ENCODE data around the gene SLC25A42.

SLC25A42 gene

DNA sequence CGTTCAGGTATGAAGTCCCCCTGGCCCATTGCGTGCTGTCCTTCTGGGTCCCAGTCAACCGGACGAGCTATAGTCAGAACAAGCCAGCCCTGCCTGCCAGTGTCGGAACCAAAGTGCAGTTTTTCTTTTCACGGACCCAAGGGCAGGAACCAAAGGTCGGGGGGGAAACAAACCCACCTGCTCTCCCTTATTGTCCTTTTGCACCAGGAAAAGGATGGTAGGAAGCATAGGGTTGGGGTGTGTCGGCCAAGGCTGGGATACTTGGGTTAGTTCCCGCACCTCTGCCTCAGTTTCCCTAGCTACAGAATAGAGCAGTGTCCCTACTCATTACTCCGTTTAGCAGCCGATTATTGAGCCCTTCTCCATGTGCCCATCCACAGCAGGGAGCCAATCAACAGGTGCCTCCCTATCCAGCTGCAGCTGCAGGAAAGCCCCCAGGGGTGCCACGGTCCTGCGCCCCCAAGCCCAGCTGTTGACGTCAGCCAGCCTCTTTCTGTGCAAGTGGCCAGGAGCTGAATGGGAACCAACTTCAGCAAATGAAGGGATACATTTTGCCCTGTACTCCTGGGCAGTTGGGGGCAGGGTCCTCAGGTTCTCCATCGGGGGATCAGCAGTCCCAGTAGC lies 9.4 kb upstream of the SLC25A42 start:
- no peak overlapping the region for H2BK5ac ChIP-seq (ENCODE audit: low read depth, low read length, poor library complexity)
- H3K4me2 ChIP-seq (ENCODE audit: low read length): no peak overlapping the region
- peaks cover 56 to 69% of the 10 kb centered on the region in 2 experiments for H3K36me3 ChIP-seq (ENCODE audit: control insufficient read depth in 1 of 2, insufficient read depth in 2 of 2, low read length in 2 of 2)
- peaks cover 3% of the 10 kb centered on the region for H3K9me3 ChIP-seq (ENCODE audit: insufficient read depth, low read depth, low read length)
- H3K14ac ChIP-seq (ENCODE audit: low read length): no peak overlapping the region
- no peaks in the 10 kb centered on the region for H3K79me2 ChIP-seq (ENCODE audit: control insufficient read depth, insufficient read depth, low read length, poor library complexity)
- no peaks in the 10 kb centered on the region for H3K27me3 ChIP-seq (ENCODE audit: insufficient read depth, low read length)
- H3K79me1 ChIP-seq (ENCODE audit: low read length): no peaks in the 10 kb centered on the region
- WGBS (ENCODE audit: extremely low coverage, insufficient coverage, insufficient read length): no CpG with 5 or more reads among the region's 15 CpGs
- no peak overlapping the region for H4K91ac ChIP-seq (ENCODE audit: low read depth, low read length)
- H3K18ac ChIP-seq (ENCODE audit: low read length): no peak overlapping the region
- H3K23ac ChIP-seq (ENCODE audit: low read length): no peak overlapping the region
- no peak overlapping the region for H3K9ac ChIP-seq (ENCODE audit: low read length)
- H2BK120ac ChIP-seq (ENCODE audit: insufficient read depth, low read length, poor library complexity): no peak overlapping the region
- no peak for DNase-seq
- H2AK5ac ChIP-seq (ENCODE audit: low read length): no peak overlapping the region
- no peaks in the 10 kb centered on the region for H3K4me1 ChIP-seq (ENCODE audit: control insufficient read depth in 1 of 2, insufficient read depth in 2 of 2, low read length in 2 of 2)
- no peak overlapping the region for H2BK12ac ChIP-seq (ENCODE audit: low read length)
- H3K27ac ChIP-seq (ENCODE audit: low read depth, low read length): no peak overlapping the region
- no peak overlapping the region for H4K12ac ChIP-seq (ENCODE audit: low read depth, low read length)
- H3K4me3 ChIP-seq (ENCODE audit: low read depth, low read length): no peak overlapping the region
- H3K4ac ChIP-seq (ENCODE audit: low read depth, low read length): no peak overlapping the region
- H2AFZ ChIP-seq (ENCODE audit: insufficient read depth, low read length, poor library complexity): no peak overlapping the region
- H4K8ac ChIP-seq (ENCODE audit: low read depth, low read length): no peak overlapping the region

DNA sequence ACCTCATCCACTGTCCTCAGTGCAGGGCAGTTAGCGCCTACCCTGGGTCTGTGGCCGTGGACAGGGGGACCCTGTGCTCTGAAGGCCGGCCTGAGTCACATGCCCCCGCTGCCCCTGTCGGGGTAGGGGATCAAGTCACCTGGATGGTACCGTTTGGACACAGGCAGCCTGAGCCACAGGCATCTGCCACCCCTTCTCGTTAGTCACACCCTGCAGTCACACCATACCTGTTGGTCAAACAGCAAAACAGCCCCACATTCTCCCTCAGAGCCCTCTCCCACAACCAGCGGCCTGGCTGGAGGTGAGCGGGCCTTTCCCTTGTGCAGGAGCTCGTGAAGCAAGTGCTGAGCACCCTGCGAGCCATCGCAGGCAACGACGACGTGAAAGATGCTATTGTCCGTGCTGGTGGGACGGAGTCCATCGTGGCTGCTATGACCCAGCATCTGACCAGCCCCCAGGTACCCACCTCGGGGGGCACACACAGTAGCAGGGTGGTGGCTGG lies 8.8 kb upstream of the SLC25A42 start:
- Histone ChIP-seq H3K14ac (ENCODE audit: low read length) (no peak overlapping the region), H3K4me1 (ENCODE audit: control insufficient read depth in 1 of 2, insufficient read depth in 2 of 2, low read length in 2 of 2) (no peaks in the 10 kb centered on the region), H4K8ac (ENCODE audit: low read depth, low read length) (no peak overlapping the region), H3K4me2 (ENCODE audit: low read length) (no peak overlapping the region), H3K9me3 (ENCODE audit: insufficient read depth, low read depth, low read length) (peaks cover 4% of the 10 kb centered on the region), H2BK5ac (ENCODE audit: low read depth, low read length, poor library complexity) (no peak overlapping the region), H4K12ac (ENCODE audit: low read depth, low read length) (no peak overlapping the region), H3K27ac (ENCODE audit: low read depth, low read length) (no peak overlapping the region), H3K23ac (ENCODE audit: low read length) (no peak overlapping the region), H3K9ac (ENCODE audit: low read length) (no peak overlapping the region), H3K79me2 (ENCODE audit: control insufficient read depth, insufficient read depth, low read length, poor library complexity) (no peaks in the 10 kb centered on the region), H2BK120ac (ENCODE audit: insufficient read depth, low read length, poor library complexity) (no peak overlapping the region), H3K36me3 (ENCODE audit: control insufficient read depth in 1 of 2, insufficient read depth in 2 of 2, low read length in 2 of 2) (peaks cover 58 to 70% of the 10 kb centered on the region in 2 experiments), H3K4ac (ENCODE audit: low read depth, low read length) (no peak overlapping the region), H2BK12ac (ENCODE audit: low read length) (no peak overlapping the region), H2AK5ac (ENCODE audit: low read length) (no peak overlapping the region), H2AFZ (ENCODE audit: insufficient read depth, low read length, poor library complexity) (no peak overlapping the region), H3K79me1 (ENCODE audit: low read length) (no peaks in the 10 kb centered on the region), H3K4me3 (ENCODE audit: low read depth, low read length) (no peak overlapping the region), H4K91ac (ENCODE audit: low read depth, low read length) (no peak overlapping the region), H3K18ac (ENCODE audit: low read length) (no peak overlapping the region), H3K27me3 (ENCODE audit: insufficient read depth, low read length) (no peaks in the 10 kb centered on the region)
- WGBS (ENCODE audit: extremely low coverage, insufficient coverage, insufficient read length): no CpG with 5 or more reads among the region's 19 CpGs
- no peak for DNase-seq

DNA sequence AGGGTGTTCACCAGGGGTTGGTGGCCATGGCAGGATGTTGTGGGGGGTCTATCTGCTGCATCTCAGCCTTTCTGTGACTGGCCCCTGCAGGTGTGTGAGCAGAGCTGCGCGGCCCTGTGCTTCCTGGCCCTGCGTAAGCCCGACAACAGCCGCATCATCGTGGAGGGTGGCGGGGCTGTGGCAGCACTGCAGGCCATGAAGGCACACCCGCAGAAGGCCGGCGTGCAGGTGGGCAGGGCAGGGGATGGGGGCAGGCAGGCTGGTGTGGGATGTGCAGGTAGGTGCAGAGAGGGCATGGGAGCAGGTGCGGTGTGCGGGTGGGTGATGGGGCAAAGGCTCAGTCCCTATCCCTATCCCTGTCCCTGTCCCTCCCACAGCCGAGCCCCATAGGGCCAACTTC lies 8.1 kb upstream of the SLC25A42 start:
- Histone ChIP-seq H3K4me2 (ENCODE audit: low read length) (no peak overlapping the region), H4K91ac (ENCODE audit: low read depth, low read length) (no peak overlapping the region), H4K8ac (ENCODE audit: low read depth, low read length) (no peak overlapping the region), H2AK5ac (ENCODE audit: low read length) (no peak overlapping the region), H3K4me1 (ENCODE audit: control insufficient read depth in 1 of 2, insufficient read depth in 2 of 2, low read length in 2 of 2) (no peaks in the 10 kb centered on the region), H3K79me2 (ENCODE audit: control insufficient read depth, insufficient read depth, low read length, poor library complexity) (no peaks in the 10 kb centered on the region), H3K14ac (ENCODE audit: low read length) (no peak overlapping the region), H3K4me3 (ENCODE audit: low read depth, low read length) (no peak overlapping the region), H2BK5ac (ENCODE audit: low read depth, low read length, poor library complexity) (no peak overlapping the region), H2AFZ (ENCODE audit: insufficient read depth, low read length, poor library complexity) (no peak overlapping the region), H3K18ac (ENCODE audit: low read length) (no peak overlapping the region), H3K36me3 (ENCODE audit: control insufficient read depth in 1 of 2, insufficient read depth in 2 of 2, low read length in 2 of 2) (peaks cover 59 to 67% of the 10 kb centered on the region in 2 experiments), H4K12ac (ENCODE audit: low read depth, low read length) (no peak overlapping the region), H2BK120ac (ENCODE audit: insufficient read depth, low read length, poor library complexity) (no peak overlapping the region), H3K23ac (ENCODE audit: low read length) (no peak overlapping the region), H3K27me3 (ENCODE audit: insufficient read depth, low read length) (no peaks in the 10 kb centered on the region), H3K9me3 (ENCODE audit: insufficient read depth, low read depth, low read length) (peaks cover 4% of the 10 kb centered on the region), H3K9ac (ENCODE audit: low read length) (no peak overlapping the region), H3K27ac (ENCODE audit: low read depth, low read length) (no peak overlapping the region), H3K4ac (ENCODE audit: low read depth, low read length) (no peak overlapping the region), H3K79me1 (ENCODE audit: low read length) (no peaks in the 10 kb centered on the region), H2BK12ac (ENCODE audit: low read length) (no peak overlapping the region)
- no CpG with 5 or more reads among the region's 13 CpGs for WGBS (ENCODE audit: extremely low coverage, insufficient coverage, insufficient read length)
- DNase-seq: no peak

DNA sequence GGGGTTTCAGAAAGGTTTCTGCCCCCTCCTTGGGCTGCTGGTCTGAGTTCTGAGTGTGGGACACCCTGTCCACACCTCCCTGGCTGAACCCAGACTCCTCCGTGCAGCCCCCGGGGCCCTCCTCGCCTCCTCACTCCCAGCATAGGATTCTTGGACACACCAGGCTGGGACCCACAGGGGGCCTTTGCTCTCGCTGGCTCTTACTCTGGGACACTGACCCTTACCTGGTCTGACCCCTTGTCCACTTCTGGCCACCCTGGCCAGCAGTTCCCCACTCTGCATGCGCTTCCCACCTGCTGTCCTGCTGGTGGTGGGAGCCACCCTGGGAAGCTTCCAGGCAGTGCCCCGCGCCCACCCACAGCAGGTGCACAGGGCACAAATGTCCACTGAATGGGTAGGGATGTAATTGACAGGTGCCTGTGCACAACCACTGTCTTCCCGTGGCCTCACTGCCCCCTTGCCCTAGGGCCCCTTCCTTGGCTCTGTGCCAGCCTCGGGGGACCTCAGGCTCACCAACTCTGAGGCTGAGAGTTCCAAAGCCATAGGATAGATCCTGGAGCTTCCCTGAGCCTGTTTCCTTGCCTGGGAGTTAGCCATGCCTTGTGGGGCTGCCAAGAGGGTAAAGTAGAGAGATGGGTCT lies 7.0 kb upstream of the SLC25A42 start:
- H4K8ac ChIP-seq (ENCODE audit: low read depth, low read length): no peak overlapping the region
- H3K79me2 ChIP-seq (ENCODE audit: control insufficient read depth, insufficient read depth, low read length, poor library complexity): no peaks in the 10 kb centered on the region
- WGBS (ENCODE audit: extremely low coverage, insufficient coverage, insufficient read length): no CpG with 5 or more reads among the region's 9 CpGs

More for the DNA sequence above, 7.0 kb upstream of the SLC25A42 start:
- no peak overlapping the region for H3K14ac ChIP-seq (ENCODE audit: low read length)
- DNase-seq: no peak
- H3K79me1 ChIP-seq (ENCODE audit: low read length): no peaks in the 10 kb centered on the region
- H2BK5ac ChIP-seq (ENCODE audit: low read depth, low read length, poor library complexity): no peak overlapping the region
- no peak overlapping the region for H2BK12ac ChIP-seq (ENCODE audit: low read length)
- no peak overlapping the region for H3K4me2 ChIP-seq (ENCODE audit: low read length)
- H3K18ac ChIP-seq (ENCODE audit: low read length): no peak overlapping the region
- no peak overlapping the region for H2BK120ac ChIP-seq (ENCODE audit: insufficient read depth, low read length, poor library complexity)
- no peak overlapping the region for H3K27ac ChIP-seq (ENCODE audit: low read depth, low read length)
- no peaks in the 10 kb centered on the region for H3K27me3 ChIP-seq (ENCODE audit: insufficient read depth, low read length)
- no peak overlapping the region for H3K9ac ChIP-seq (ENCODE audit: low read length)
- no peak overlapping the region for H4K91ac ChIP-seq (ENCODE audit: low read depth, low read length)
- no peak overlapping the region for H2AK5ac ChIP-seq (ENCODE audit: low read length)
- no peak overlapping the region for H4K12ac ChIP-seq (ENCODE audit: low read depth, low read length)
- no peak overlapping the region for H2AFZ ChIP-seq (ENCODE audit: insufficient read depth, low read length, poor library complexity)
- H3K4ac ChIP-seq (ENCODE audit: low read depth, low read length): no peak overlapping the region
- H3K4me3 ChIP-seq (ENCODE audit: low read depth, low read length): no peak overlapping the region
- H3K4me1 ChIP-seq (ENCODE audit: control insufficient read depth in 1 of 2, insufficient read depth in 2 of 2, low read length in 2 of 2): no peaks in the 10 kb centered on the region
- no peak overlapping the region for H3K23ac ChIP-seq (ENCODE audit: low read length)
- peaks cover 52 to 61% of the 10 kb centered on the region in 2 experiments for H3K36me3 ChIP-seq (ENCODE audit: control insufficient read depth in 1 of 2, insufficient read depth in 2 of 2, low read length in 2 of 2)
- H3K9me3 ChIP-seq (ENCODE audit: insufficient read depth, low read depth, low read length): peaks cover 4% of the 10 kb centered on the region

All from trophoblast cell (in vitro differentiated cells and primary cell).